Pancreas (tissue), 10 donors: ENCODE results near the gene PCBP4. TPM values are rescaled to one million over a fixed set of nuclear protein-coding genes. Genes with fewer than 3 reads are reported as not detected.
"Not testable (repeated sequence)": the region's sequence is repeated elsewhere in the genome, so short reads cannot be mapped to it uniquely, and the experiment has no call there.

ENCODE experiments used
- ATAC-seq, 4 donors: fragments of 200-7000 bp; cut with Tn5 transposase; one replicate each; pipeline versions ENCODE4 v1.8.0 to v1.9.1; 2020; ENCODE audit warnings: mild to moderate bottlenecking in 4 of 4, moderate library complexity in 4 of 4
- DNase-seq, 6 donors: peaks; one replicate each; pipeline ENCODE4 v3.0.0-alpha.2; 2020
- FAIRE-seq: peaks from 2 replicates; lab custom pipeline; 2012; peaks lifted over from hg19 to GRCh38; lab: Jason Lieb, UNC
- H3K27ac ChIP-seq, 4 donors: fragments of 200-600 bp; sonication (generic); 1 replicate in 3 of 4; 2 replicates in 1 of 4; pipeline versions ENCODE4 v1.5.0 to v1.8.0; 2020
- H3K27me3 ChIP-seq, 4 donors: fragments of 200-600 bp; one replicate each; pipeline ENCODE4 v1.8.0; 2021
- H3K36me3 ChIP-seq, 3 donors: fragments of 200-600 bp; sonication (generic) in 1 of 3; one replicate each; pipeline versions ENCODE4 v1.5.0 to v1.8.0; 2020 to 2021
- H3K4me1 ChIP-seq, 3 donors: fragments of 200-600 bp; one replicate each; pipeline ENCODE4 v1.8.0; 2021
- H3K4me3 ChIP-seq, 4 donors: fragments of 200-600 bp; sonication (generic) in 2 of 4; one replicate each; pipeline versions ENCODE4 v1.5.0 to v1.8.0; 2020 to 2021
- H3K9me3 ChIP-seq, 4 donors: fragments of 200-600 bp; one replicate each; pipeline ENCODE4 v1.8.0; 2021
- CTCF ChIP-seq, 4 donors: fragments of 200-600 bp; sonication (generic) in 3 of 4; IDR thresholded peaks; one replicate each; pipeline versions ENCODE4 v1.5.0 to v1.8.0; 2021; ENCODE audit warnings: antibody characterized with exemption in 4 of 4
- WGBS, 2 donors: extraction: QIAGEN DNeasy Blood & Tissue Kit; methylation state at CpG; one replicate each; pipeline ENCODE4 v1.1.7; 2013; 5-methylcytosine and 5-hydroxymethylcytosine counted together
- intact Hi-C, 3 donors: fragments of 100-400 bp; cut with DNase I; formaldehyde crosslinking; loops; one replicate each; pipeline versions ENCODE4 v1.11.1 to v1.14.2; 2022
- polyA plus RNA-seq, 2 donors: library from polyadenylated mRNA; stranded (reverse); fragments of 200-250 nt; gene quantifications; one replicate each; pipeline ENCODE4 v1.2.3, GENCODE V29; 2013
- total RNA-seq, 6 donors: library from RNA; stranded (reverse); fragmentation: NEBNext Ultra II Directional in 4 of 6; extraction: Animal tissue kit (Norgen Biotek cat#: 25700) in 4 of 6; gene quantifications; one replicate each; pipeline versions ENCODE4 v1.2.1 to v1.2.4, GENCODE V29; 2021 to 2023
- donor health status: healthy with polysubstance abuse.
- donor health status: DM: no; HTN: no; CAD: no; lungs with moderate emphysema.
- donor health status: DM: no; HTN: no; CAD: no.
- donor health status: control.
- donor health status: control.
- donor health status: Bipolar disorder and iron deficiency.
- donor health status: DM: yes; HTN: yes; CAD: no.
- donor health status: DM: no; HTN: no; CAD: no.
- donor health status: DM: no; HTN: no; CAD: no.
- donor health status: DM: yes; HTN: yes; CAD: no.

The PCBP4 gene
- total and polyA plus RNA-seq, 8 donors: 10.7 to 55.2 (median 17.4) TPM

- peaks cover 10 to 17% (median 15%) of the 10 kb centered on the region in 3 donors for H3K4me1 ChIP-seq
- H3K9me3 ChIP-seq: no peaks in the 10 kb centered on the region
- no peaks in the 10 kb centered on the region for H3K27me3 ChIP-seq
- no peak for FAIRE-seq
- ATAC-seq: no peak
- H3K36me3 ChIP-seq: peaks cover 0 to 14% (median 11%) of the 10 kb centered on the region in 3 donors
- intact Hi-C loops: no loop called here
- no peak overlapping the region for H3K27ac ChIP-seq
- no peak overlapping the region for H3K4me3 ChIP-seq
- WGBS, 2 donors: 65 to 67% methylated on average over 3 of the region's 3 CpGs
- no peak for DNase-seq
- no peak for TF ChIP-seq CTCF (IDR thresholded peaks at IDR 0.05)
Measured at GRCh38 chr3:51992017-51992682, 24.9 kb upstream of the PCBP4 start.

- ATAC-seq, H3K27ac ChIP-seq, intact Hi-C loops, H3K27me3 ChIP-seq, H3K4me3 ChIP-seq, FAIRE-seq, H3K9me3 ChIP-seq: not testable (repeated sequence)
- Histone ChIP-seq H3K36me3 (peaks cover 0 to 14% (median 11%) of the 10 kb centered on the region in 3 donors), H3K4me1 (peaks cover 10 to 17% (median 15%) of the 10 kb centered on the region in 3 donors)
- 80 to 84% methylated on average over 24 to 38 of the region's 38 CpGs for WGBS, 2 donors
- DNase-seq: peak in 1 of 6 donors; percentile 75
Measured at GRCh38 chr3:51990501-51990971, 23.3 kb upstream of the PCBP4 start.

- DNase-seq (no peak), ATAC-seq (no peak), FAIRE-seq (no peak)
- no peak overlapping the region for H3K27ac ChIP-seq
- no peaks in the 10 kb centered on the region for H3K27me3 ChIP-seq
- TF ChIP-seq CTCF (IDR thresholded peaks at IDR 0.05): no peak
- H3K36me3 ChIP-seq: peaks cover 0 to 5% (median 0%) of the 10 kb centered on the region in 3 donors
- WGBS, 2 donors: 75 to 76% methylated on average over 15 of the region's 15 CpGs
- intact Hi-C loops: no loop called here
- no peaks in the 10 kb centered on the region for H3K9me3 ChIP-seq
- no peak overlapping the region for H3K4me3 ChIP-seq
- H3K4me1 ChIP-seq: peaks cover under 1 to 5% (median under 1%) of the 10 kb centered on the region in 3 donors
Measured at GRCh38 chr3:51988286-51989146, 21.3 kb upstream of the PCBP4 start.

- FAIRE-seq (no peak), DNase-seq (no peak), ATAC-seq (no peak)
- no peak for TF ChIP-seq CTCF (IDR thresholded peaks at IDR 0.05)
- Histone ChIP-seq H3K4me3 (no peak overlapping the region), H3K4me1 (peaks cover 0 to 6% (median under 1%) of the 10 kb centered on the region in 3 donors), H3K27ac (no peak overlapping the region), H3K27me3 (no peaks in the 10 kb centered on the region), H3K9me3 (no peaks in the 10 kb centered on the region), H3K36me3 (peaks cover 0 to 5% (median 0%) of the 10 kb centered on the region in 3 donors)
- intact Hi-C loops: no loop called here
- 86 to 88% methylated on average over 7 of the region's 7 CpGs for WGBS, 2 donors
Measured at GRCh38 chr3:51987568-51987967, 20.3 kb upstream of the PCBP4 start.
